Testis (tissue), 2 donors: ENCODE measurements around the gene PLLP.

Experiments used
- POLR2A ChIP-seq: fragments of 450-650 bp; IDR thresholded peaks from one replicate; pipeline ENCODE4 v1.6.1; 2017; ENCODE audit warnings: antibody characterized with exemption, mild to moderate bottlenecking, moderate library complexity
- TF ChIP-seq, protein P1 (sequence below), 3 experiments: fragments of 450-650 bp in 2 of 3; fragments of 200-600 bp in 1 of 3; sonication (generic) in 1 of 3; IDR thresholded peaks; one replicate each; pipeline ENCODE4 v1.5.1; 2016 to 2019; ENCODE audit warnings: antibody characterized with exemption in 3 of 3, mild to moderate bottlenecking in 2 of 3, moderate library complexity in 1 of 3

DNA sequence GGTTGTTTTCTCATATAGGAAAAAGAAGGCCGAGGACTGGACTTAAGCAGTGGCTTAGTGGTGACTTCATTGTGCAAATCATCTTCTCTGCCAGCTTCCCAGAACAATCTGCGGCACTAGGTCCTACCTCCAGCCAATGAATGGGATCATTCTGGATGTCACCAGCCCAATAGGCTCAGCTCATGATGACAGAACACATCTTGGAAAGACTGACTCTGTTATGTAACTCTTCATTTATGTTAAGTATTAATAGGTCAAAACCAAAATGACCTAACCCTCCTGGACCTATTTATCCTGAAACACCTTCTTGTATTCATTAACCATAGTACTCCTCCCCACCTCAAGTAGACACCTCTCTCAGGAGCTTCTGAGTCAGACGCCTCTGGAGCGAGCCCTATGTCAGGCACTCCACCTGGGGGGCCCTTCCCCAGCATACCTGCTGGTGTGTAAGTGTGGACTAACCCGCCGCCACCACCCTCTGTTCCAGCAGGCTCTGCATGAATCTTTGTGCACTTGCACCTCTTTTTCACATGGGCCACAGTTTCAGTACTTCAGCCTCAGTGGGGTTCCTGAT lies 32.2 kb downstream of the PLLP start:
- TF ChIP-seq, protein P1, sequence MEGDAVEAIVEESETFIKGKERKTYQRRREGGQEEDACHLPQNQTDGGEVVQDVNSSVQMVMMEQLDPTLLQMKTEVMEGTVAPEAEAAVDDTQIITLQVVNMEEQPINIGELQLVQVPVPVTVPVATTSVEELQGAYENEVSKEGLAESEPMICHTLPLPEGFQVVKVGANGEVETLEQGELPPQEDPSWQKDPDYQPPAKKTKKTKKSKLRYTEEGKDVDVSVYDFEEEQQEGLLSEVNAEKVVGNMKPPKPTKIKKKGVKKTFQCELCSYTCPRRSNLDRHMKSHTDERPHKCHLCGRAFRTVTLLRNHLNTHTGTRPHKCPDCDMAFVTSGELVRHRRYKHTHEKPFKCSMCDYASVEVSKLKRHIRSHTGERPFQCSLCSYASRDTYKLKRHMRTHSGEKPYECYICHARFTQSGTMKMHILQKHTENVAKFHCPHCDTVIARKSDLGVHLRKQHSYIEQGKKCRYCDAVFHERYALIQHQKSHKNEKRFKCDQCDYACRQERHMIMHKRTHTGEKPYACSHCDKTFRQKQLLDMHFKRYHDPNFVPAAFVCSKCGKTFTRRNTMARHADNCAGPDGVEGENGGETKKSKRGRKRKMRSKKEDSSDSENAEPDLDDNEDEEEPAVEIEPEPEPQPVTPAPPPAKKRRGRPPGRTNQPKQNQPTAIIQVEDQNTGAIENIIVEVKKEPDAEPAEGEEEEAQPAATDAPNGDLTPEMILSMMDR (IDR thresholded peaks at IDR 0.05) = no peak
- TF ChIP-seq POLR2A = no peak
